ENCODE results near the gene CNTNAP3B. TPM values are rescaled to one million over a fixed set of nuclear protein-coding genes. Genes with fewer than 3 reads are reported as not detected.
"Not testable (repeated sequence)": the region's sequence is repeated elsewhere in the genome, so short reads cannot be mapped to it uniquely, and the experiment has no call there.

CNTNAP3B gene
- not detected for total RNA-seq

DNA sequence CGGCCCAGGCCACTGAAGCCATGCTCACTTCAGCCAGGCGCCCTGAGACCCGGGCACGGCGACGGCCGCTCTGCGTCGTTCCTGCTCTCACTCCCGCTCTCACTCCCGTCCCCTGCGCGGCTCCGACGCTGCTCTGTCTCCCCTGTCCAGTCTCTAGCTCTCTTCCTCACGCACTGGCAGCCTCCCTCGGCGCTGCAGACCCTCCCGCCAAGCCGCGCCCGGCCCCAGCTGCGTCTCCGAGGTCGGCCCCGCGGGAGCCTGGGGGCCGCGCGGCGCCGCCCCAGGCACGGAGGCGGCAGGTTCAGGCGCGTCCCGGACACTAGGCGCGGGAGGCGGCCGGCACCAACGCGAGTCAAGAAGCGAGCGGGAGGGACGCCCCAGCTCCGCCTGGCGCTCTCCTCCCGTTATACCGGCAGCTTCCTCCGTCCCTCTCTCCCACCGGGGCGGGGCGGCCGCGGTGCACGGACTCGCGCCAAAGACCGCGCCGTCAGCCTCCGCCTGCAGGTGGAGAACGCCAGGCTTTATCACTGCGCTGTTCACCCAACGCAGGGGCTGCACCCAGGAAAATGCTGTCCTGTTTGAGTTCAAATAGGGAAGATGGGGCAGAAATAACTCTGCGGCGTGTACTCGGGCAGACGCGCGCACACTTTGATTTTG is at the start of gene CNTNAP3B:
CNTNAP3B (minus strand) TSS at position 354 of the 657 bp plus-strand sequence; CDS start at position 22, 332 bp downstream.
- H3K27ac Mint-ChIP-seq; ATAC-seq; intact Hi-C loops (cut with DNase I, micrococcal nuclease); POLR2A ChIA-PET; CTCF ChIA-PET; DNase-seq; H3K4me3 Mint-ChIP-seq; H3K9me3 Mint-ChIP-seq (ENCODE audit: low read depth); H3K27me3 Mint-ChIP-seq; H3K4me1 Mint-ChIP-seq; H3K36me3 Mint-ChIP-seq (ENCODE audit: low read depth): not testable (repeated sequence)

- H3K27ac Mint-ChIP-seq; H3K36me3 Mint-ChIP-seq (ENCODE audit: low read depth); CTCF ChIA-PET: not testable (repeated sequence)
Observed at GRCh38 chr9:42160299-42160698, 31.1 kb upstream of the CNTNAP3B start.

DNA sequence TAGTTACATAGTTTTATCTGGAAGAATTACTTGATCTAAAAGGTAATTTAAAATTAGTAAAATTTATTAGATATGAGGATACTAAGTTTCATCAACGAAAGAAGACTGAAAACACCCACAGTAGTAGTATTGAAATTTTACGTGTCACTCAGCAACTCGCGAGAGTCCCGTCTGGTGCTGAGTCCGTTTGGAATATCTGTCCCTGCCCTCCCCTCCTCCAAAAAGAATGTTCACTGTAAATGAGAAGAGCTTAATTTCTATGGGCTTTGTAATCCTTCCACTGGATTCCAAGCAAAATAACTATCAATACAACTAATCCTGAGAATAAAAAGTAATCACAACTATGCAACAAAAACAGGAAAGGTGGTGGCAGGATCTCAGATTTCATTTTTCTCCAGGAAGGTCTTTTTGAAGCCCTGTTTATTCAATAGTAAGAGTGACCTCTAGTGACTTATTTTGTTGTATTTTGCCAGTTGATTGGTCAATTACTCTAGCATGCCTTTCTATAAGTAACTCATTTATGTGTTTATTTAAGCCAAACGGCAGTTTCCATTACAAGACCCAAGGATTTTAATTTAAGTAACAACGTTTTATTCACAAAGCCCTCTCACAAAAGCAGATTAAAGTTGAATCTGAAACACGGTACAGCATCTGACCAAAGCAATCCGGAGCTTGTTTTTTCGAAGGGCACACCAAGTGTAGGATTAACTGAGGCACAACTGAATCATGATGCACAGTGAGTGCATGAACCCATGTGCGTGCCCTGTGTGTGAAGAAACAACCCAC is 2.0 kb downstream of the CNTNAP3B start:
- H3K9me3 Mint-ChIP-seq (ENCODE audit: low read depth); H3K27me3 Mint-ChIP-seq; H3K4me3 Mint-ChIP-seq; H3K27ac Mint-ChIP-seq; ATAC-seq; H3K4me1 Mint-ChIP-seq; intact Hi-C loops (cut with DNase I, micrococcal nuclease); H3K36me3 Mint-ChIP-seq (ENCODE audit: low read depth); POLR2A ChIA-PET; CTCF ChIA-PET; DNase-seq: not testable (repeated sequence)

More at GRCh38 chr9:42160299-42160698, 31.1 kb upstream of the CNTNAP3B start:
- intact Hi-C loops (cut with DNase I, micrococcal nuclease); POLR2A ChIA-PET; DNase-seq; H3K27me3 Mint-ChIP-seq; H3K9me3 Mint-ChIP-seq (ENCODE audit: low read depth); H3K4me1 Mint-ChIP-seq; H3K4me3 Mint-ChIP-seq; ATAC-seq: not testable (repeated sequence)

GRCh38 chr9:42121007-42121406 is 8.2 kb downstream of the CNTNAP3B start:
- H3K4me3 Mint-ChIP-seq; H3K9me3 Mint-ChIP-seq (ENCODE audit: low read depth); intact Hi-C loops (cut with DNase I, micrococcal nuclease): not testable (repeated sequence)

GRCh38 chr9:42095929-42096328 is 33.3 kb downstream of the CNTNAP3B start:
- H3K4me3 Mint-ChIP-seq; ATAC-seq; CTCF ChIA-PET; H3K36me3 Mint-ChIP-seq (ENCODE audit: low read depth); H3K27me3 Mint-ChIP-seq; H3K27ac Mint-ChIP-seq; DNase-seq; H3K9me3 Mint-ChIP-seq (ENCODE audit: low read depth); POLR2A ChIA-PET; intact Hi-C loops (cut with DNase I, micrococcal nuclease); H3K4me1 Mint-ChIP-seq: not testable (repeated sequence)

More at GRCh38 chr9:42121007-42121406, 8.2 kb downstream of the CNTNAP3B start:
- DNase-seq; H3K36me3 Mint-ChIP-seq (ENCODE audit: low read depth); H3K27me3 Mint-ChIP-seq; H3K27ac Mint-ChIP-seq; CTCF ChIA-PET; H3K4me1 Mint-ChIP-seq; ATAC-seq; POLR2A ChIA-PET: not testable (repeated sequence)

- DNase-seq; H3K4me1 Mint-ChIP-seq; H3K4me3 Mint-ChIP-seq; H3K36me3 Mint-ChIP-seq (ENCODE audit: low read depth); H3K27me3 Mint-ChIP-seq; ATAC-seq; intact Hi-C loops (cut with DNase I, micrococcal nuclease); CTCF ChIA-PET; H3K9me3 Mint-ChIP-seq (ENCODE audit: low read depth); POLR2A ChIA-PET; H3K27ac Mint-ChIP-seq: not testable (repeated sequence)
Observed at GRCh38 chr9:42084559-42084952, 44.7 kb downstream of the CNTNAP3B start.

DNA sequence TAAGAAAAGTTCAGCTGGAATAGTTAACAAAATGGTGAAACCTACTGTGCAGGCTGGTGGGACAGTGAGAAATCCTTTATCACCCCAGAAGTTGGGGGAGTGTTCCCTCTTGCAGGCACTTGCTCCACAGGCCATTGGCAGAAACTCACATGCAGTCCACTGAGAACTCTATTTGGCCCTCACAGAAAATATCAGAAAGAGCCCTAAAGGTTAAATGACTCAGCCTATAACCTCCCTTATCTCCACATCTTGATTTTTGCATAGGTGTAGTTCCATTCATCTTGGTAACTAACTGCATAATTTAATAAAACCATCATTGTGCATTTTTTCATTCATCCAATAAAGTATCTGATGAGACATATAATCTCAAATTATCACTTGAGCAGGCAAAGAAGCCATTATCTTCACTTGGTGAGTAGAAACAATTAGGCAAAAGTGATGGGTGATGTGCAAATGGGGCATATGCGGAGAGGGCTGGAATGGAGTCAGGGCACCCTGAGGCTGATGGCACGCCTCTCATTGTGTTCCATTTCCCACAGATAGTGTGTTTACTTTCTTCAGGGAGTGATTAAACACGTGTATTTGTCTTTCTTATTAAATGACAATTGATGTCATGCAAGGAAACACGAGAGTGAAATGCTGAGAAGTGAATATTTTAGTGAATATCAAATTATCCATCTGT is 45.2 kb downstream of the CNTNAP3B start:
- ATAC-seq; POLR2A ChIA-PET; intact Hi-C loops (cut with DNase I, micrococcal nuclease); CTCF ChIA-PET; H3K36me3 Mint-ChIP-seq (ENCODE audit: low read depth); H3K27me3 Mint-ChIP-seq; H3K4me3 Mint-ChIP-seq; DNase-seq; H3K4me1 Mint-ChIP-seq; H3K27ac Mint-ChIP-seq; H3K9me3 Mint-ChIP-seq (ENCODE audit: low read depth): not testable (repeated sequence)

DNA sequence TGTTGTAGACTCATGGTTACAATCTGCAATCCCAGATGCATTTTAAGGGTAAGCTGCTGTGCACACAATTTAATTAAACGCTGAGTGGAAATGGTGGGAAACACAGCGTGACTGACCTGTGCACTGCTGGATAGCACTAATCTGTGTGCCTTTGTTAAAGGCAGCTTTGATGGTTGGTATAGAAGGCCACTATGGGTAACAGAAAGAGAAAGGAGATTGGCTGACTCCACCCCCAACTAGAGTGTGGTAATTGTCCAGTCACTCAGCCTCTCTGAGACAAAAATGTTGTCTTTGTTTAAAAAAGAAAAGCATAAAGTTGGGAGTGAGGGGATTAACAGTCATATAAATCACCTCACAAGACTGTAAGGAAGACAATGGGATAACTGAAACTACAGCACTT is 48.9 kb downstream of the CNTNAP3B start:
- POLR2A ChIA-PET; H3K36me3 Mint-ChIP-seq (ENCODE audit: low read depth); H3K4me1 Mint-ChIP-seq; H3K27ac Mint-ChIP-seq; DNase-seq; intact Hi-C loops (cut with DNase I, micrococcal nuclease); CTCF ChIA-PET; H3K4me3 Mint-ChIP-seq; ATAC-seq; H3K27me3 Mint-ChIP-seq; H3K9me3 Mint-ChIP-seq (ENCODE audit: low read depth): not testable (repeated sequence)

GRCh38 chr9:42074868-42075267 is 54.4 kb downstream of the CNTNAP3B start:
- H3K36me3 Mint-ChIP-seq (ENCODE audit: low read depth); POLR2A ChIA-PET; H3K4me1 Mint-ChIP-seq; ATAC-seq; CTCF ChIA-PET; H3K27me3 Mint-ChIP-seq; intact Hi-C loops (cut with DNase I, micrococcal nuclease); DNase-seq; H3K9me3 Mint-ChIP-seq (ENCODE audit: low read depth); H3K27ac Mint-ChIP-seq; H3K4me3 Mint-ChIP-seq: not testable (repeated sequence)

- POLR2A ChIA-PET; H3K4me3 Mint-ChIP-seq; ATAC-seq; H3K27ac Mint-ChIP-seq; H3K36me3 Mint-ChIP-seq (ENCODE audit: low read depth); H3K4me1 Mint-ChIP-seq; DNase-seq; intact Hi-C loops (cut with DNase I, micrococcal nuclease); CTCF ChIA-PET; H3K27me3 Mint-ChIP-seq; H3K9me3 Mint-ChIP-seq (ENCODE audit: low read depth): not testable (repeated sequence)
Observed at GRCh38 chr9:42071026-42071425, 58.2 kb downstream of the CNTNAP3B start.

DNA sequence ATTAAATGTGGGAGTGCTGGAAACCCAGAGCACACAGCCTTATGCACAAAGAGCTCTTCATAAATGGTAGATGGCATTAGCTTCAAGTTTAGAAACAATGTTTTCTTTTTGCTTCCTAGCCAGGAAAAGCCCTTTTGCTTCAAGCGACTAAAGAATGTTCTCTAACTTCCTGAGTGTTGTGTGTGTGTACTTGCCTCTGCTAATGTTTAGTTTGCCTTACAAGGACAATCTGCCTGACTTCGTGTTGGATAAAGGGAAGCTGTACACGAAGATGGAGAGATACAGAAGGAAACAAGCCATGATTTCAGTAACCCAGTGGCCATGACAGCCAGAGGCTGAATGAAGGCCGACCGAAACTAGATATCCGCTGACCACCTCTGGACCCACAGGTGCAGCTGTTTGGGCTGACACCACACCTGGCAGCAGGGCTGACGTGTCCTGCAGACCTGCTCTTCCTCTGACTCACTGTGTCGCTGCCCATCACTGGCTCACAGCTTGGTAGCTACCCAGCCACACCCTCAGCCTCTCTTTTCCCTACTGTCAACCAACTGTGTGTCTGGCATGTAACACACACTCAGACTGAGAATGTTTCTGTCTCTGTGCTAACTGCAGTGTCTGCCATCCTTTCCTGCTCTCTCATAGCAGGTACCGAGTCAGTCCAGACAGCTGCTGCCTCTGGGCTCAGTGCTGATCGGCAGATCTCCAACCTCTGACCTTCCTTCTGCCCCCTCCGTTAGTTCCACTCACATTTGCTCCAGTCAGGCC is 59.0 kb downstream of the CNTNAP3B start:
- CTCF ChIA-PET; H3K27ac Mint-ChIP-seq; H3K4me3 Mint-ChIP-seq; H3K4me1 Mint-ChIP-seq; H3K27me3 Mint-ChIP-seq; intact Hi-C loops (cut with DNase I, micrococcal nuclease); ATAC-seq; DNase-seq; H3K9me3 Mint-ChIP-seq (ENCODE audit: low read depth); POLR2A ChIA-PET; H3K36me3 Mint-ChIP-seq (ENCODE audit: low read depth): not testable (repeated sequence)

Measured in activated CD4-positive, alpha-beta T cell treated with anti-CD3 and anti-CD28 coated beads for 36 hours (primary cell).